Iris pigment epithelial cell (primary cell): ENCODE data around the gene ABR.
A peak's percentile ranks its signal among the peaks of the same experiment; 100 is the strongest.

Experiments
- DNase-seq: peaks from one replicate; pipeline ENCODE4 v3.0.0-alpha.2; 2011; ENCODE audit warnings: low read depth

Gene ABR

GRCh38 chr17:958712-959451 is 220.9 kb downstream of the ABR start:
- DNase-seq = no peak

- no peak for DNase-seq
These were observed 221.8 kb downstream of the ABR start for GRCh38 chr17:957856-958421.

- peak; percentile 68 for DNase-seq
These were observed 222.9 kb downstream of the ABR start for GRCh38 chr17:956905-957304.

- peak; percentile 95 for DNase-seq
These were observed 225.2 kb downstream of the ABR start for GRCh38 chr17:954431-955164.

- DNase-seq = no peak
These were observed 226.0 kb downstream of the ABR start for GRCh38 chr17:953767-954166.
